GM18870 (cell line): ENCODE data around the gene MLLT3.

Experiments used
- ATAC-seq: cut with Tn5 transposase; IDR thresholded peaks from one replicate; pipeline ENCODE4 v1.9.1; 2021; ENCODE audit warnings: moderate library complexity; ENCODE audit not compliant: unreplicated experiment

MLLT3 gene

DNA sequence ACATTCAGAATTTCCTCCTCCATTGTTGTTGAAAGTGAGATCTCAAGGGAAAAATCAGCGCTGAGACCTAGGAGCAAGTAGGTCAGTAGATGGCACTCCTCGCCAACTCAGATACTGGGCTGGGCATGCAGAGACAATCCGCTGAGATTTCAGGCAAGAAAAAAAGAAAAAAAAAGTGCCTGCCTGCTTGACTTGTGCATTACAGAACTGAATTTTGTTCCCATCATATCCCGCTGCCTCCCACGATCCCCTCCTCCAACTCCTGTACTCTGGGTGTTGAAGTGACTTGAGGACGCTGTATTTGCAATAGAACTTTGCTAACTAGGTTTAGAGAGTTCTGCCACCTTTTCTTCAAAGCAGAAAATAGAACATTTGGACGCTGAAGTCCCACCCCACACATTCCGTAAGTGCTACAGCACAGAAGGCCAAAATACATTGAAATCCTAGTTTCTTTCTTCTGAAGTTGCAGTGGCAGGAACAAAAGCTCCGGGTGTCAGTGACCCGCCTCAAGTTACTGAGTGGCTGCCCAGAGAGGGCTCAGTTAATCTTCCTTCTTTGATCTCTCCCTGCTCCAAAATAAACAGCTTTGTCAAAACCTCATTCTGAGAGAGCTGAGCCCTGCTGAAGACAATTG lies 265.8 kb downstream of the MLLT3 start:
- peak; percentile 44 for ATAC-seq

DNA sequence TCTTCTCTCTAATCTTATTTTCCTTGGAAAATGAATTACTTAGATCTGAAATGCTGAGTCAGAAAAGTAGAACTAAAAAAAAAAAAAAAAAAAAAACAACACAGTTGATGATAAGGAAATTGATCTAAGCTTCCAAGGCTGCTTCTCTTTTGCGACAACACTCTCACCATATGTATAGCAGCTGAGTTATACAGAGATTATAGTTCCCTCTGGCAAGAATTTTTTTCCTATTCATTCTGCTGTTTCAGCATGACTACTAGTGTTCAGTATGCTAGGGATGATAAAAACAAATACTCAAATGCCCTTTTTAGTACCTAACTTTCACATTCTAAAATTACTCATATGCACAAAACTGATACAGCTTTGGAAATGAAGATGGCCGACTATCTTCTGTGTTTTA lies 267.3 kb downstream of the MLLT3 start:
- peak; percentile 45 for ATAC-seq

DNA sequence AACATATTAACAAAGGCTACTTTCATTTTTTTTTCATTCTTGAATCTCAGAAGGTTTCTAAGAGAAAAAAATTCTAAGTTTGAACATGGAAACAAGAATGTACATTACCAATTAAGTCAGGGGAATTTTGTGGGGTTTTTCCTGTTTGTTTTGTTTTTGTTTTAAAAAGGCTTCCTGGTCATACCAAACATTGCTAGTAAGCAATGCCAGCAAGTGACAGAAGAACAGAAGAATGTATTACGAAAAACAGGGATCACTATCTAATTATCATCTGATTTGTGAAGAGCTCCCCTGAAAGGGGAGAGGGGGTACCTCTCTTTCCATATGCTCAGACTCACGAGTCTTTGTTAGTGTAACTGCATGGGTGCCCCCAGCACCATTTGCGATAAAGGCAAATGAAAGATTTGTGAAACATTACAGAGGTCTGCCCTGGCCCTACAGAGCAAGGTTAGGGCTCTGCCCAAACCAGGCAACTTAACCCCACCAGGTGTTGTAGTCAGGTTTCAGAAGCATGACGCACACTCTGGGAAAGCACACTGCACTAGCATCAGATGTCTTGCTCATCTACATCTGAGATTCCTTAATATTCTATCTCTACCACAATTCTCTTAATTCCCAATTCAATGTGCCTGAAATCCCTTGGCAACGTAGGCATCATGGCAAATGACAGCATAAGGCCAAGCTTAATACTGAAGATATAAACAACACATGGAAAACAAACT lies 268.2 kb downstream of the MLLT3 start:
- no peak for ATAC-seq

DNA sequence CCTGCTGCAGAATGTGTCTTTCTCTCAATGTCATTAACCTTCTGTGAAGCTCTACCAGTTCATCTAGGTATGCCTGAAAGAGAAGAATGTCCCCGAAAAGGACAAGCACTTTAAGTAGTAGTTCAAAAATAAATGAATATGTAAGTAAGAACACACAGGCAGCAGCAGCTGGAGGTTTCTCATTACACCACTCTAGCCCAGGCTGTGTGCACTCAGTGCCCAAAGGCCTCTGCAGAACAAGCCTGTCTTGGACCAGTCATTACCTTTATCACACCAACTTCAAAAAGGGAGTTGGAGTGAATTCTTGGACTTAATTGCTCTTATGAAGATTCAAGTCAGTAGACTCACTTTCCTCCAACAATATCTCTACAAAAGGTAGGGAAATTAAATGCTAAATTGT lies 268.8 kb downstream of the MLLT3 start:
- ATAC-seq, result no peak

DNA sequence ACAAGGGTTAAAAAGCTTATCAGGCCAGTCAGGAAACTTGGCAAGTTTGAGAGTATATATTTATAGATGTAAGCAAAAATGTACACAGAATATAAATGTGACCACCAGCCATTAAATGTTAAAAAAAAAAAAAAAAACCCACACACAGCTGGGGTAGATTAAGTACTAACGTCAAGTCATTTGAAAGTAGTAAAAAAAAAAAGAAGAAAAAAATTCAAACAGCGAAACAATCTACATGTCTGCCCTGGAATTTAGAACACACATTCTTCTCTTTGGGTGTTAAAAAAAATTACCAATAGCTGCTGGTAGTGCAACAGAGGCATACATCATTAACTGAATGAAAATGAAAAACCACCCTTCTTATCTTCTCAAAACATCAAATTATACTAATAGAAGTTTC lies 269.7 kb downstream of the MLLT3 start:
- ATAC-seq, result no peak

DNA sequence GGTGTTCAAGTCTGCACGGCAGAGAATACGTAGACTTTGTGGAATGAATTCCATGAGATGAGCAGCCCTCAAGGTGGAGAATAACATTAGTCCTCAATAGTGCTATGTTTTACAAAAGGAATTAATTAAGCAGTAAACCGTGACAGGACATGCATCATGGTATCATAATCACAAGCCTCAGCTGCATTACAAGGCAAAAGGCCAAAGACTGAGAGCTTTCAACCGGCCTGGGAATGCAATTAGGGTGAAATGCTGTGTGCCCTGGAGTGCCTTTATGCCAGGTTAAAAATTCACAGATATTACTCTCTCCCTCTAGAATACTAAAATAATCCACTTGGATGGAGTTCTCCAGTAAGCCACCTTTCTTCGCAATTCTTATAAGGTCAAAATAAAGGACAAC lies 270.6 kb downstream of the MLLT3 start:
- no peak for ATAC-seq

DNA sequence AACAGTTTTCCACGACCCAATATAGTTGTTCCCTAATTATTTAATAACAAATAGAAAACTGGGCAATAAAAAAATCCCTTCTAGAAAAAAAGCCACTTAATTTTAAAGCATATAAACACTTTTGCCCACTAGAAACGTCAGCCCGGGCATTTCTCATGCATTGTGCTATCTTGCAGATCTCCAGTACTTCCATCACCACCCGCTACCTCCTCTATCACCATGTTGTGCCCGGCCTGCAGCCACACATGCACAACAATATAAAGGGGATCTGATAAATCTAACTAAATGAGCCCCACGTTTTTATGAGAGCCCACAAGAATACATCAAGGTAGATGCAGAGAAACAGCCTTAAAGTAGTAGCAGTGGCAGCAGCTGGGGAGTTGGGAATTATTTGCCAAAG lies 272.7 kb downstream of the MLLT3 start:
- no peak for ATAC-seq

DNA sequence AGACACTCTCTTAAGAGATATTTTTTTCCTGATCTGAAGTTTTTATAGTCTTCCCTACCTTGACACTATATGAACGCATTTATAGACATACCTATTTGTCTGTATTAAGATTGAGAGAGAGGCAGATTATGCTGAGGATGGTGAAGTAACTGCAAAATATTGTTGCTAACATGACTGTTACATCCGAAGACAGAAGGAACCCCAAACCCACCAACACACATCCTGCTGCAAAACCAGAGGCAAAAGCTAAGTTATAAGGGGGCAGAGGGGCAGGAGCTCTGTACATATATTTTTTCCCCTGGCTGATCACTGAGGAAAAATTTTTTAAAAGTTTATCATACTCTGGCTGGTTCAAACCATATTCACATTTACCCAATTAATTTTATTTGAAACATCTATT lies 279.0 kb downstream of the MLLT3 start:
- no peak for ATAC-seq

DNA sequence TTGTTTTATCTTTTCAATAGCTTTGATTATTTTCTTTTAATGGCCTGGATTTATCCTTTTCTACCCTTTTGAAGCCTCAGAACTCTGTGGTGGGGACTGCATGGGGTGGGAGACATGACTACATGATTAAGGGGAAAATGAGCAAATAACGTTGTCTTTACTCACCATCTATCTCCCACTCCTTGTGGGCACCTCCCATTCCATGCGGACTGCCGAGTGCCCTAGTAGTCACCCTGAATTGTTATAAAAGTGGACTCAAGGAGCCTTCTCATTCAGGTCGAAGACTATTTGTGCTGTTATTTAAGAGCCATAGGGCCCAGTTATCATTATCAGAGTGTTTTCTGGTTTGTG lies 281.8 kb downstream of the MLLT3 start:
- ATAC-seq, result no peak

DNA sequence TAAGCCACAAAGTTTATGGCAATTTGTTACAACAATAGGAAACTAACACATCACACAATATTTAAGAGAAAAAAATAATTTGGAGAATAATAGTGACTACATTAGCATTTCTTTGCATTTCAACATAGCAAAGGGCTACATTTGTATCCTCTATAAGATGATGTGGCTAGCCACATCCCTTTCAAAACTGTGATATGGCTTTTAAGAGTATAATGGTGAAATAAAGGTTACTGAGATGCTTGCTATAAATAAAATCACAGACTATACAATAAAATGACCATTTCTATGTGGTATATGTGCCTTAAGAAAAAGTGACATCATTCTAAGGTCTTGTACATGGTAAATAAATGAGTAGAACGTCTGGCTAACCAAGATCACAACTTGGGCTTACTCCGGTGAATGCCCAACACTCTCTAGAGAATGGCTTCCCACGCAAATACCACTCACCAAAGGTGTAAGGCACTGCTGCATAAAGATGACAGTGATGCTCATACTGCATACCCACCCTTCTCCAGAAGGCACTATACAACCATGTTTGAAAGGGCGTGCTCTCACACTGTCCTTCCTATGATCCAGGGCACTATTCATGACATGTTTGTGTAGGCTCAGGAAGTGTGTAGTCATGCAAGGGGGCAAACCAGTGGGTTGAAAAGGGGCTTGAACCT lies 286.5 kb downstream of the MLLT3 start:
- no peak for ATAC-seq

DNA sequence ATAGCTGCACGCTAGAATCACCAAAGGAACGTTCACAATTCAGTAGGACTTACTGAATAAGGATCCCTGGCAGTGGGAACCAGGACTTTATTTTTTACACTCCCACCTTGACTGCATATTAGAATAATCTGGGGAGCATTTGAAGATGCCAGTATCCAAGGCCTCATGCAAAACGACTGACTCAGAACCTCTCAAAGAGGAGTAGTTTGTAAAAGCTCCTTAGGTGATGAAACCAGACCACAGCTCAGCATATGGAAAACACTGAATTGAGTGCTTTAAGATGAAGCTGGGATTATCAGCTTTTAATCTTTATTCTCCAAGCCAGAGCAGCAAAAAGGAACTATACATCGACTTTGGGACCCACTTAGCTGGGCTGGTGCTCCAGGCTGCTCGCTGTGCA lies 288.3 kb downstream of the MLLT3 start:
- ATAC-seq, result no peak

DNA sequence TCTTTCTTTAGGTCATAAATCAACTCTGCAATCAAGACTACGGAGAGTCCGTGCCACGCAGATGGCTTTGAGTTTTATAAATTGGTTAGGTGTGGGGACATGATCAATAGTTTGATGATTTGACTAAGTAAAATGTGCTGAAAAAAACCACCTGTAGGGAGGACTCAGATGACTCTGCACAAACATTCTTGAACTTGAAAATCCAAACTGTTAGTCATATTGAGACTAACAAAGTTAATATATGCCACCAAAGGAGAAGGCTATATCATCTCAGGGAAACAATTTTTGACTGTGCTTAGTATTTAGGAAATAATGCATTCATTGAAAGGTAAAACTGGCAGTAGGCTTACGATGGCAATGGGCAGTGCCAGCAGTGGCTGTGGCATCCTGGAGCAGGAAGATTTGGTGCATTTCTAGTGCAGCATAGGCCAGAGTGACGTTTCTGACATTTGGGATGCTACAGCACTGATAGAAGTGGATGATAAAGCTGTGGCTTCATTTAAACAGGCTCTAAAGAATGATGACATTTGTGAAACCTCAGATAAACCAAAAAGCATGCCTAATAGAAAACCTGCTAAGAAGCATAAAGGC lies 291.1 kb downstream of the MLLT3 start:
- ATAC-seq, result peak; percentile 91

DNA sequence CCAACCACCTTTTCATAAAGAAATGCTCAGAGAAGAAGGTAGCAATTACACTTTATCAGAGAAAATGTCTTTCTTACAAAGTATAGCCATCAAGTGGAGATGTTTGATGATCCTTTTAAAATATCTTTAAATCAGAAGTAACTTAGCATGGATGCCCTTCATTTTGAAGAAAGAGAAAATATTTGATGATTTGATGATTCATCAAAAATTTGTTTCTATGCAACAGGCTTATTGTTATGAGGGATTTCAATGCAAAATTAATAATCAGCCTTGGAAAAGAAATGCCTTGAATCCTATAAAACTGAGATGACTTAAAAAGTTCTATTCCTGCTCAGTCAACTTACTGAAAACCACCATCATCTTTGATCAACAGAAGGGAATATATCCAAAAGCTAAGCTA lies 291.6 kb downstream of the MLLT3 start:
- ATAC-seq, result no peak

DNA sequence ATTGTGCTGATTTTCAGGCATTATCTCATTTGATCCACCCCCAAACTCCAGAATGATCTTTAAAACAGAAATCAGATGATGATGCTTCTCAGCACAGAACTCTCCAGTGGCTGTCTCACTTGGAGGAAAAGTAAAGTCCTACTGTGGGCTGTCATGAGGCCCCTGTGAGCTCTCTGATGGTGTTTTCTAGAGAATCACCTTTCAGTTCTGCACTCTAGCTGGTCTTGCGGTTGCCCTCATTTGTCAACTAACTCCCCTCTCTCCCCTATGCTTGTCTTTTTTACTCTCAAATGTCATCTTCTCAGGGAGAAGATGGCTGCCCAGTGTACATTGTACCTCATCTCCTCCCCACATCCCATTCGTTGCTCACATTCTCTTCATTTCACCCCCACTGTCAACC lies 295.8 kb downstream of the MLLT3 start:
- no peak for ATAC-seq

DNA sequence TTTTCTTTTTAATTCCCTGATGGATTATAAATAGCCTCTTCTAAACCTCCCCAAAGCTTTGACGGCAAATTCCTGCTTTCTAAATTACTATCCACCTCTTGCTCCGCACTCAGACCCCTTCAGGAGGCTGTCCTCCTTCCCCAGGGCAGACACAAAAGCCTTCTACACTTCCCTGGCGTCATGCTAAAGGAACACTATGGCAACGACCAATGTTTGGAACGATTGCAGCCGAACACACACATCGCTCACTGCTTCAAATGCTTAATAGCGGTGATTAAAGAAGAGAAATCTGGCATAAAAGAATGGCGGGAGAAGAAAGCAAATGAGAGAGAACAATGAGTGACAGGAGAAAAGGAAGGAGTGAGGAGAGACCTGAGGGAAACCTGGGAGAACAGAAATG lies 297.3 kb downstream of the MLLT3 start:
- no peak for ATAC-seq

DNA sequence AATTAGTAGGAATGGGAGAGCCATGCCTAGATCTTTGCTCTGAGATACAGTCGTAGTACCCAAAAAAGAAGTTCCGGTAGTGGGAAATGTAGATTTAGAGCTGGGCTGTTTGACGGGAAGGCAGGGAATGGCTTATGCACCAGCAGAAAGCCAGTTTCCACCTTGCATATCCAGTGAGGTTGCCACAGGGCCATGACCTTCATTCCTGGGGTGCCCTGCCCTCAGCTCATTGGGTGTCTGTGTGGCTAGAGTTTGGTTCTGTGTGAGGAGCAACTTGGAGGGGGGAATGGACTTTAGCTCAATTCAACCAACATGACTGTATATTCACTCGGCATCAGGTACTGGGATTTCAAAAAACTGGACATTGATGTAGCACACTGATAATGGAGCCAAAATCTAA lies 300.1 kb downstream of the MLLT3 start:
- ATAC-seq, result no peak

DNA sequence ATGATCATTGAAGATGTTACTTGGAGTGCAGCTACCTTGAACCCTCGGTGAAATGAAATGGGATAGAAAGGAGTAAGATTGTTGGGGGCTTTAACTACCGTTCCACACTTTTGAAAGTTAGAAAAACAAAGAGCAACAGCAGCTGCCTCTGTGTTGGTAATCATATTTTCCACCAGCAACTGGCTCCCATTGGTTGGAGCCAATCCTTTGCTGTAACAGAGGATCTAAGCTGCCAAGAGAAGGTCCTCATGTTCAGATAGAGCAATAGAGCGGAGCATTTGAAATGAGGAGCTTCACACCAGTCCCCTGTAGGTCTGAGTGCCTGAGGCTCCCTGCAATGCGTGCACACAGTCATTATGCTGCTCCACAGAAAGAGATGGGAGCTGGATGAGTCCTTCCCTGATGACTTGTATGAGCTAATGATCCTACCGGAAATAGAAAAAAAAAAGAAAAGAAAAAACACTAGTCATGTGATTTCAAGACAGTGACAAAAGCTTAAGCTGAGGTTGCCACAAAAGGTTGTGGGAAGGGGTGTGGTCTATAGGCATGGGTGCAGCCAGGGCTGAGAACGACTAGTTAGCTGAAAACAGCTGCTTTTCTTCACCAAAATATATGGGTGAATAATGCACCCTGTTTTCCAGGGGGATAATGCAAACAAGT lies 300.7 kb downstream of the MLLT3 start:
- no peak for ATAC-seq

DNA sequence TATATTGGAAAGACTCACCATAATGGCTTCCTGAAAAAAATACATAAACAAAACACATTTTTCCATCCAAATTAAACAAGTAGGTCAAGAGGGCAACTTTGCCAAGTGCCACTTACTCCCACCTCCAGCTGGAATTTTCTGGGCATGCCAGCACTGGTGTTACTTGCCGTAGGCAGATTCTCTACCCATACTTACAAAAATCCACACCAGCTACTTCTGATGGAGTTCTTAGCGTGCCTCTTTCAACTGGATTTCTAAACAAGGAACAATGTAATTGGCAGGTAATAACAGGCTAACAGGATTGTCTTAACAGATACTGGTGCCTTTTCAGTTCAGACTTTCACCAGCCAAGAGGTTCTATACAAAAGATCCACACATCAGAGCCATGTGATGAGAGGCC lies 301.4 kb downstream of the MLLT3 start:
- ATAC-seq, result no peak

DNA sequence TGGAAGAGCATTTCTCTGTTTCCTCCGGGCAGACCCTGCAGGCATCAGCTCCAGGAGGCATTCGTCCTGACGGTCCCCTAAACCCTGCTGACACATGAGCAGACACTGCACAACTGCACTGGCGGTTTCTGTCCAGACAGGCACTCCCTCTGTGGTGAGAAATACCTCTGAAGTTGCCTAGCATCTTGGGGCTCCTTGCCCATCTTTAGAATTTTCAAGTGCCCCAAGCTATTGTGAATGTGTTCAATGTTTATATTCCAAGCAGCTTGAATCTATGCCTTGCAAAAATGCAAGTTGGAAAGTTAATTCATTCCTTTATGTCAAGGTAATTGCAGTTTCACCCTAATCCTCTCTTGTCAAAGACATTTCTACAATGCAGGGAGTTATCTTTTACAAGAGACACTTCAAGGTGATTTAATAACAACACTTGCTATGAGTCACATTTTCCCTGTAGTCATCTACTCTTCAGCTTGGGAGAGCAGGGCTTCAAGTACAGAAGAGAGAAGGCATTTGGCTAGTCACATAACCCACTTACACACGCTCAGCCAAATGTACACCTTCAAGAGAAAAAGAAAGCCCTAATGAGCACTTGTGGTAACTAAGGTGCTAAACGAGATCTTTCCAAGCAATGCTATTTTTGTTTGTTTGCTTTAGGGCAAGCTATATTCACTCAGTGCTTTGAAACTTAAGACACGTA lies 302.5 kb downstream of the MLLT3 start:
- ATAC-seq, result peak; percentile 43

DNA sequence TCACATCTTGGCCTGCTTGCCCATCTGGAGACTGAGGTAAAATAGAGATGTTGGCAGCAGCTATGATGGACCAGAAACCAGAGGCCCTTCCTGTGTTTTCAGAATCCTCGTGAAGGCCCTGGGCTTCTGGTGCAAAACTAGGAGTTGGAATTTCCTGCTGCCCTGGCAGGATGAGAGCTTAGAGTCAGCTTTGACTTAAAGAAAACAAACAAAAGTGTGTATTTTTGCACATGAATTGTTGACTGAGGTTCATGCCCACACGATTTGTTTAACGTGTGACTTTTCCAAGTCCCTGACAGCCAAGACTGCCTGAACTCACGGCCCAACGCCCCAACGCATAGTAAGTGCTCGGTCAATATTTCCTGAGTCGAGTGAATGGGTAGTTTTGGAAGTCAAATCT lies 303.1 kb downstream of the MLLT3 start:
- no peak for ATAC-seq

DNA sequence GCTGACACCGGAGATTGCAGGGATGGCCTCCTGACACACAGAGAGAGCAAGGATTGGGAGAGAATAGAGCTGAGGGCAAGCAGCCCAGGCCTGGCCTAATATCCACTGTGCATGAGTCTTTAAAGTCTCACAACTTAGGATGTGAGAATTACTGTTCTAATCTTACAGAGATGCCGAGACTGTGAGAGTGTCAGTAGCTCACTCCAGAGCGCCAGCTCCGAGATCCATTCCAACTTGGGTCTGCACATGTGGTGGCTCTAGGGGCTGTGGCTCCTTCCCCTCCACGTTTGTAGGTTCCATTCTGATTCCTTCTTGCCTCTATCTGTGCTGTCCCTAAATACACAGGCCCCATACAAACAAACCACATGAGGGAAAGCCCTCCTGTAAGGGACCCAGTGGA lies 304.6 kb downstream of the MLLT3 start:
- no peak for ATAC-seq
